IPS-11a (cell line): ENCODE data around the gene ARL5A.
"Not testable (repeated sequence)": the region's sequence is repeated elsewhere in the genome, so short reads cannot be mapped to it uniquely, and the experiment has no call there.

ENCODE experiments used
- H3K4me3 ChIP-seq: one replicate; pipeline ENCODE4 v1.5.1; 2013; ENCODE audit warnings: low read depth, low read length, control low read depth

Gene ARL5A, protein sequence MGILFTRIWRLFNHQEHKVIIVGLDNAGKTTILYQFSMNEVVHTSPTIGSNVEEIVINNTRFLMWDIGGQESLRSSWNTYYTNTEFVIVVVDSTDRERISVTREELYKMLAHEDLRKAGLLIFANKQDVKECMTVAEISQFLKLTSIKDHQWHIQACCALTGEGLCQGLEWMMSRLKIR

DNA sequence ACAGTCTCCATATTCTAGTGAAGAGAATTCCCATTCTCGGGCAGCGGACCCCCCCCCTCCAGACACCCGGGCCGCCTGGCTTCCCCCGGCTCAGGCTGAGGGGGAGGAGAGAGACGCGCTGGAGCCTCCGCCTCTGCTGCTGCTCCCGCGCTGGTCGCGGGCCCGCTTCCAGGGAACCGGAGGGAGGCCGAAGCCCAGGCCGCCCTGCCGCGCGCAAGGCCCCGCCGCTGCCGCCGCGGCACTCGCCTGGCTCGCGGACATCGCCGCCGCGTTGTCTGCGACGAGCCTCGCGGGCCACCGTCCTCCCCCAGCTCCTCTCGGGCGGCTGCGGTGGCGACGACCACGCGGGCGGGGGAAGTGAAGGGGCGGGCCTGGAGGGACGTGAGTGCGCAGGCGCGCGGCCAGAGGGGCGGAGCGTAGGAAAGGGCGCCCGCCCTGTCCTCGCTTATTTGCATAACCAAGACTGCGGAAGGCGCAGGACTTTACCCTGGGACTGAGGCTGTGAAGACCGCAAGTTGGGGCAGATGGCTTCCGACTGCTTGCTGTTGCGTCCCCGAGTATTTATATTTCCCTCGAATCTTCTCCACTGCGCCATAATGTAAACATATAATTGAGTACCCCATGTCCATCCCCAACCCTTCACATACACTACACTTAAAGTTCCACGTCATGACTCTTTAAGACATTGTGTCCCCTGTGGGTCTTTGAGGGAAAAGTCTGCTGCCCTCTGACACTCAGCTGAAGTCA, at the start of gene ARL5A:
TSS of gene ARL5A (minus strand) at position 279 of the 747 bp plus-strand sequence. CDS start at position 34, 245 bp downstream.
- H3K4me3 ChIP-seq, result peak within 1 kb of the TSS; percentile 67

DNA sequence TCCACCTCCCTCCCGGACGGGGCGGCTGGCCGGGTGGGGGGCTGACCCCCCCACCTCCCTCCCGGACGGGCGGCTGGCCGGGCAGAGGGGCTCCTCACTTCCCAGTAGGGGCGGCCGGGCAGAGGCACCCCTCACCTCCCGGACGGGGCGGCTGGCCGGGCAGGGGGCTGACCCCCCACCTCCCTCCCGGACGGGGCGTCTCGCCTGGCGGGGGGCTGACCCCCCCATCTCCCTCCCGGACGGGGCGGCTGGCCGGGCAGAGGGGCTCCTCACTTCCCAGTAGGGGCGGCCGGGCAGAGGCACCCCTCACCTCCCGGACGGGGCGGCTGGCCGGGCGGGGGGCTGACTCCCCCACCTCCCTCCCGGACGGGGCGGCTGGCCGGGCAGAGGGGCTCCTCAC, 47.4 kb upstream of the ARL5A start:
- H3K4me3 ChIP-seq, result not testable (repeated sequence)

DNA sequence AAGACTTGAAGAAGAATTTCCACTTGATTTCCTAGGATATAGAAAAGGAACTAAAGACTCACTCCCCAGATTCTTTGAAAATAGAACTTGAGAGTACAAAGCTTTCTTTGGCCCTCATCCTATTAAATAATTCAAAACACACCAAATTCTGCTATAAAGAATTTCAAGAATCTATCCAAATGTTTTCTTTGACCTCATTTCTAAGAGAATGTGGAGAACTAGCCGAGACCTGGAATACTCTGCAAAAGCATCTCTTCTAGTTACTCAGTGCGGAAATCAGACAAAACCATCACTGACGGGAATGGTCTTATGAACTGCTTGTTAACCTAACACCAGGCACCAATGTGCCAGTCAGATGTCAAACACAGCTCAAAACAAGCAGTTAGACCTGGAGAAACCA, 44.2 kb upstream of the ARL5A start:
- H3K4me3 ChIP-seq, result no peak overlapping the region

DNA sequence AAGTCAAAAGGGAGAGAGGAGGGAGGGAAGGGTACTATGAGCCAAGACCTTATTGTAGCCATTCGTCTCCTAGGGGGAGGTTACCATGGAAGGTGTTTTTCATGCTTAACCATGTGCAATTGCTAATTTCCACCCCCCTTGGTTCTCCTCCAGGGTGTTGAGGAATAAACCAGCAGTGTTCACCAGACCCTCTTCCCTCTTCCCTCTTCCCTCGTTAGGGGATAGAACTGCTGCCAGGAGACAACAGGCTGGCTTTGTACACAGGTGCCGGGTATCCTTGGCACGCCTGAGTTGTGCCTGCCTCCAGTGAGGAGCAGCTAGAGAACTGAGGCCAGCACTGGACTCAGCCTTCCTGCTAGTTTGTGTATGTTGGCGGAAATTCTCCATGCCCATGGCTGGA, 41.1 kb upstream of the ARL5A start:
- no peak overlapping the region for H3K4me3 ChIP-seq

DNA sequence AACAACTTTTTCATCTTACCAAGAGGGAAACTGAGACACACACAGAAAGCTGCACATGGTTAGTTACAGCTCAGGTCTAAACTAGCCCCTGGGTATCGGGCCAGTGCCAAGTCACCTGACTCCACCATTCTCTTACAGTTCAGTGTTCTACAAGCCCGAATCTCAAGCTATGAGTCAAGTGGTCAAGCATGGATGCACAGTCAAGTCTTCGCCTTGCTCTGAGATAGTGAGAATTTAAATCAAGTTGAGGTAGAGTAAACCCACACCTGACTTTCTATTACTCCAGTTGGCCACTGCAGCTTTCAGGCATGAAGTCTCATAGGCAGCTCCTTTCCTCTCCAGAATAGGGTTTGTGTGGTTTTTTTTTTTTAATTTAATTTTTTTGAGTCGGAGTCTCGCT, 34.5 kb upstream of the ARL5A start:
- no peak overlapping the region for H3K4me3 ChIP-seq

DNA sequence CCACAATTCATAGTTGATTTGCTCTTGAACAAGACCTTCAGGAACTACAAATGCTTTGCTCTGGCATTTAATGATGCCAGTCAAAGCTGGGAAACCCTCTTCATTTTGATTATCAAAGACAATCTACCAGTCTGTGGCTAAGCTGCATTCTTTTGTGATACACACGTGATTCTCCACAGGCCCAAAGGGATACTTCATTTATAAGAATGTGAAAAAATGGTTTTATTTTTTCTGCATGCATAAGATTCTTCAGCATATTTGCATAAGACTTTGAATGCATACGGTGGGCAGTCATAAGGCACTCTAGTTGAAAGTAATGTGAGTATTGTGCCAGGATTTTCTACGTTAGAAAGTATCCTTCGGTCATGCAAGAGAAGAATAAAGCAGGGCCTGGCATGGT, 33.0 kb upstream of the ARL5A start:
- H3K4me3 ChIP-seq, result no peak overlapping the region

DNA sequence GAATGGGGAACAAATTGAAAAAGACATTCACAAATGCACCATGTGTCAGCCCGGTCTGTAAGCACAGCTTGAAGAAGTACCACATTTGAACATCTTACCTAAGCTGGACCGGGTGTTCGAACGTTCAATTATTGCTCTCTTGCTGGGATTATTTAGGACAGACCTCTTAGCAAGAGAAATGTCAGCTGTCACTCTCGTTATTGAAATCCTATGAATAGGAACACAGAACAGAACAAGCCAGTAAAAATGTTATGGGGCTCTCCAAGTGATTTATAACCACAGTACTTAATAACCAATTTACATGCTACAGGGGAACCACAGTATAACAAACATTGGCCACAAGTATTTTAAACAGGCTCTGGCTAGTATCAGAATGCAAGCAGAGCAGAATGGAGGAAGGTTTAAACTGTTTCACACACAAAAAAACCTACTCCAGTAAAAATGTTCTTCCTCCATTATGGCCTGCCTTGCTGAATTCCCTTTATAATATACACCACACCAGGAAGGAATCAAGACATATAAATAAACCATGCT, 32.5 kb upstream of the ARL5A start:
- H3K4me3 ChIP-seq, result no peak overlapping the region

DNA sequence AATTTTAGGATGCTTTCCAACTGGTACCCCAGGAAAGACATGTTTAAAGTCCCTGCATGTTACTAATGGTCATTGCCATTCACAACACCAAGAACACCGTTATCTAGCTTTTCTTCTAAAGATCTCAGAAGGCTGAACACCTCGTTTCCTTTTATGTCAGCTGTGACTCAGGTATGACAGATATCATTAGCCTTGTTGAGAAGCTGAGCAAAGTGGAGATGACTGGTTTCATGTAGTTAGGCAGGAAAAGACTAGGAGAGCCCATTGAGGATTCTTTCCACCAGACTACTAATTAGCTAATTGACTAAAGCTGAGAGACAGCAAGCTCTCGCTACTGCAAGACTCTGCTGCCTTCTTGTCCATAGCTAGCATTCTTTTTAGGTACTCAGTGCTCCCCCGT, 32.0 kb upstream of the ARL5A start:
- H3K4me3 ChIP-seq, result no peak overlapping the region

DNA sequence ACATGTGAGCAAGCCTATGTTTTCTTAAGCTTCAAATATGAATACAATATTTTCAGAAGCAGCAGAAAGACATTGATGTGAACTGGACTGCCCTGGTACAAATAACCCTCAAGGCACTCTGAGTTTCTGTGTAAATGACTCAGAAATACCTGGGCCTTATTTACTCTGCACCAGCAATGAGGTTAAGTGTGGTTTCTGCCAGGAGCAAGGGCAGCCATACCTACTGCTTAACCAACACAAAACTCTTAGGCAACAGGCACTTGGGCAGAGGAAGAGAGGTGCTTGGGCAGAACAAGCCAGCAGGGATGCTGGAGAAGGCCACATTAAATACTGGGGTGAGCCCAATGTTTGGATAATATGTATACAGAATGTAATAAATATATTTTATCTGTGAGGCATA, 29.4 kb upstream of the ARL5A start:
- H3K4me3 ChIP-seq, result no peak overlapping the region

DNA sequence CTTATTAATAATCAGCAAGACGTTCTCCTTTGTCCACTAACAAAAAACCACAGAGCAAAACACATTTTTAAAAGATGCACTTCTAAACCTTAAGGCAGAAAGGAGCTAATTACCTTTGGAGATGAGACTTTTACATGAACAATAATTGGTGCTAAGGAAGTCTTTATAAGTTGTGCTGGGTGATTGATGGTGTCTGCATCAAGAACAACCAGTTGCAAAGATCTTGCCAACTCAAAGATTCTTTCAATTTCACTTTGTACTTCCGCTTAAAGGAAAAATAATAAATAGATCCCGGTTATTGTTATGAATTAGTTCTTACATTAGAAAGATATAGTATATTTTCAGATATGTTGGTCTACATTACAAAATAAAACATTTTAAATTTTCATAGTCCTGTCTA, 26.9 kb upstream of the ARL5A start:
- no peak overlapping the region for H3K4me3 ChIP-seq

DNA sequence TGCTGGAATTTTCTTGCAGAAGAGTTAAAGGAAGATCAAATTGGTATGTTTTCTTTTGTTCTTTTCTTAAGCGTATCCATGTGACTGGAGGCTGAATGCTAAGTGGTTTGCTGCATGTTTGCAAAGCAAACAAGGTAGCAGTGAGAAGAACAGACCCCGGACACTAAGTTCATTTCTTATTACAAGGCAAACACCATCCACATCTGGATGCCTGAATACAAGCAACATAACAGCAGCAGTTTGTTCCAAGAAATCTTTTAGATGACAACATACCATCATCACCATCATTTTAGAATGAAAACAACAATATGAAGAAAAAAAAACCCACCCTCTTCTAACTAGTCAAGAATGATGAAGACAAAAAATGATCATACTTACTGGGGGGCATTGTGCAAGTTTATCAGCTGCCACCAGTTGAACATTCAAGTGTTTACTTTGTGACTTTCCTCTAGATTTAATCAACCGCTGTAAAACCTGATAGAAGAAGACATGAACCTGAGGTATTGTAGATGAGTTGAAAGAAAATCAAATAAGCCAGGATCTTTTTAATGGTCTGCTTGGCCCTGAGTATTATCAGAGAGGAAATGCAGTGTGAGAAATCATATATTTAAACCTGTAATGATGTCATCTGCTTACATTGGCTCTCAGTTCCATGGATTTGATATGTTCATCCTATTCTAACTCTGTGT, 25.0 kb upstream of the ARL5A start:
- H3K4me3 ChIP-seq, result no peak overlapping the region

DNA sequence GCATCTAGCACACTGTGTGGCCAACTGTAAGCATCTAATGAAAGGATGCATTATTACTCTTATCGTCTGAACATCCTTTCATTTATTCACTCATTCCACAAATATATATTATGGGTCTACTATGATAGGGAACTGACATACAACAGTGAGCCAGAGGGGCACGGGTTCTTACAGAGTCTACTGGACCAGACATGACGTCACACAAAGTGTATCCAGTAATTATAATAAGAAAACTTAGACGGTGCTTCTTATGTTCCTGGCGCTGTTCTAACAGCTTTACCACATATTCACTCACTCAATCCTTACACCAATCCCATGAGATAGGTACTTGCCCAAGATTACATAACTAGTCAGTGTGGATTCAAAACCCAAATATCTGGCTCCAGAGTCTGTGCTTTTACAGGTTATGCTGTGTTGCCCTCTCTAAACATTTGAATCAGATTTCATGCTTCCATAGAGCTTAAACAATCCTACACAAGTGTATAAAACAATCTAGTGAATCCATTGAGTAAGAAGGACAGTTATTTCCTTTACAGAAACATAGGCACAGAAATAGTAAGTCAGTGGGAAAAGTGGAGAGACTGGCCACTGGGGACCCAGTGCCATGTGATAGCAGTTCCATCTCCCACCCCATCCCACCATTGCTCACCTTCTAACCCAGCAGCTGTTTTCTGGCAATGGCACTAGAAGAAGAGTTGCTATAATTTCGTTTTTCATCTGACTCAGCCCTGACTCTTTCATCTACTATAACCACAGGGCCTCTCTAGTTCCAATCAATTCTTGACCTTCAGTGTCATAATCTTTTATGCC, 24.2 kb upstream of the ARL5A start:
- no peak overlapping the region for H3K4me3 ChIP-seq

DNA sequence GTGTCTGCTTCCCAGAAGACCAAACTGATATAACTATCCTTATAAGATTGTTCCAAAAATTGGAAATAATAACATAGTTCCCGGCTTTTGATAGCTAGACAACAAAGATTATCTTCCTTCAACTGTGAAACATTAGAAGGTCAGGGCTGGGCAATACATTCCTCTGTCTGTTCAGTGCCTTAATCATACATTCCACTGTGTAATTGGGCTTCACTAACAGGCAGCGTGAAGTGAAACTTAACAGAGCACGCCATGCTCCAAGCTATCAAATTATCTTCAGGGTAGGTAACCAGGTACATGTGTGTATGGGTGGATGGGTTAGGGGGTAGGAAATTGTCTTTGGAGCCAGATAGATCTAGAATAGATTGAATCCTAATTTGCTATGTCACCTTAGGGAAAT, 23.5 kb upstream of the ARL5A start:
- no peak overlapping the region for H3K4me3 ChIP-seq

DNA sequence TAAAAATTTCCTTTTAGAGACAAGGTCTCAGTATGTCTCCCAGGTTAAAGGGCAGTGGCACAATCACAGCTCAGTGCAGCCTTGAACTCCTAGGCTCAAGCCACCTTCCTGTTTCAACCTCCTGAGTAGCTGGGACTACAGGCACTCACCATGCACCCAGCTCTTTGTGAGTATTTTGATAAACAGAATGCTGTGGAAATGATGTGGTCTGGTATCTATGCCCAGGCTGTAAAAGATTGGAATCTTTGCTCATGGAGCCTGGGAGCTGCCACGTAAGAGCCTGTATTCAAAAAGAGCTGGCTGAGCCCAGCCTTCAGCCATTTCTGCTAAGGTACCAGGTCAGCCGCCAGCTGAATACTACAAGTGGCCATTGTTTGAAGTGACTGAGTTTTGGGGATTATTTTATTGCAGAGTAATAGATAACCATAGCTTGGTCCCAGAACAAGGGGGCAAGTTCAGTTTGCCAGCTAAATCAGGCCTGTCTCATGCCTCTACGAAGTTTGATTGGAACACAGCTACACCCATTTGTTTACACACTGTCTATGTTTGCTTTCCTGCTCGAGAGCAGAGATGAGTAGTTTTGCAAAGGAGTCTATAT, 21.3 kb upstream of the ARL5A start:
- H3K4me3 ChIP-seq, result no peak overlapping the region

DNA sequence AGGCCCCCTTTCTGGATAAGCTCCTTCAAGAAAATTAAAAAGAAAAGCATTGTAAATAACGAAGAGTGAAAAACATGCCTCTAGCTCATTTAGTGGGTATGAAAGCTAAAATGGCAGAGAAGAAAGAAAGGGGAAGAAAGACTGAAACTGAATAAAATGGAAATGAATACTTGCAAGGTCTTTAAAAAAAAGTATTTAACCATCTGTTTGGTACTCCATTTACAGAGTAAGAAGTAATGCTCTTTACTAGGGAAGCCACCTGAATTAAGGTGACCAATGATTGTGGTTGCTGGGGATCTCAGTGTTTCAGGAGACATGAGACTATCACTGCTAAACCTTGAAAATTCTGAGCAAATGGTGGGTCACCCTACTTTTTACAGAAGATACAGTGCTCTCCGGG, 17.7 kb upstream of the ARL5A start:
- H3K4me3 ChIP-seq, result no peak overlapping the region

DNA sequence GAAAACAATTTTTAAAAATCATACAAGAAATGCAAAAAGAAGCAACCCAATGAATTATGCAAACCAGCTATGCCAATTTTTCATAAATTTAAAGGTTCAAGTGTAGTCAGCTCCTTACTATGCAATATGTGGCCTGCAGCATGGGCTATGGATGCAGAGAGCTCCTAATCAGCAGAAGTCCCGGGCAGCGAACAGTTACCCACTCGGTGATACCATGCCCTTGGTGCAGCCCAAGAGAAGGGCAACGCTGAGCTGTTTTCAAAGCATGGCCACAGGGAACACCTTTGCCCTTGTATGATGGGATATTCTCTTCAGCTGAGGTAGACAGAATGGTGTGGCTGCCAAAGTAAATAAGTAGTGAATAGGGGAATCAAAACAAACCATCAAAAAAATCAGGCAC, 17.3 kb upstream of the ARL5A start:
- no peak overlapping the region for H3K4me3 ChIP-seq

DNA sequence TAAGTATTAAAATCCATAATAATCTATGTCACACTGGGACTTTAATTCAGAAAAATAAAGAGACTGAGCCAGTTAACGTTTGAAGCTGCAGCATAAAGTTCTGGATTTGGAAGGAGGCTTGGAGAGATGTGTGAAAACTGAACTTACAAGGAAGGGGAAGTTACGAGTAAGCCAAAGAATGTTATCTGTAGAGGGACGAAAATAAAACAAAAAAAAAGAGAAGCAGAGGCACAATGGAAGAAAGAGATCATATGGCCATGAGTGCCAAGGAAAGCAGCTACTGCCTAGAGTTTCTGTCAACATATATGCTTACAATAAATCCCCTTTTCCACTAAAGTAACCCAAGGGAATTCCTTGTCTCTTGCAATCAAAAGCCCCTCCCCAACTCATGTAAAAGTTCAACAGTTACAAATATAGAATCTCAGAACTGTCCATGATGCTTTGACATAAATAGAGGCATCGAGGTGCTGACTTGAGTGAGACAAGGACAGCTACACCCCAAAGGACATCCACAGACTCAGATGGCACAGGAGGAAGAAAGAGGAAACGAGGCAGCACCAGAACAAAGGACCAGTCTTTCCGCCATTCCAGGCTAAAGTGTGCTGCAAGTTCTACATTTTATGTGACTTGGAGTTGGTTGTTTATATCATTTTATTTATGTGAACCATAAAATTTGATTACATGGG, 16.1 kb upstream of the ARL5A start:
- H3K4me3 ChIP-seq, result no peak overlapping the region

DNA sequence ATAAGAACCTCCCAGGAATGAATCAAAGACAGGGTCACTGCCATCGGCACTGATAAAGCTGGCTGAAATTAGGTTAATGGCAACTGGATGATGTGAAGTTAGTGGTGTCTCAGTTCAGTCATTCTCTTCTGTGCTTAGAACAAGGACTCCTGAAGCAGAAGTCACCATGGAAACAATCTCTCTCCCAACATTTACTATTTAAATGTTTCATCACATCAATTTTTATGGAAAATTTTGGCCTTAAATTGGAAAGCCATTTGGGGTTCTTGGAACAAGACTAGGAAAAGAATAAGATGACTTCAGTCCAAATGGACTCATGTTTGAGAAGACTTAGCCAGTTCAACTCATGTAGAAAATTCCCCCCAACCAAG, 15.5 kb upstream of the ARL5A start:
- H3K4me3 ChIP-seq, result no peak overlapping the region

DNA sequence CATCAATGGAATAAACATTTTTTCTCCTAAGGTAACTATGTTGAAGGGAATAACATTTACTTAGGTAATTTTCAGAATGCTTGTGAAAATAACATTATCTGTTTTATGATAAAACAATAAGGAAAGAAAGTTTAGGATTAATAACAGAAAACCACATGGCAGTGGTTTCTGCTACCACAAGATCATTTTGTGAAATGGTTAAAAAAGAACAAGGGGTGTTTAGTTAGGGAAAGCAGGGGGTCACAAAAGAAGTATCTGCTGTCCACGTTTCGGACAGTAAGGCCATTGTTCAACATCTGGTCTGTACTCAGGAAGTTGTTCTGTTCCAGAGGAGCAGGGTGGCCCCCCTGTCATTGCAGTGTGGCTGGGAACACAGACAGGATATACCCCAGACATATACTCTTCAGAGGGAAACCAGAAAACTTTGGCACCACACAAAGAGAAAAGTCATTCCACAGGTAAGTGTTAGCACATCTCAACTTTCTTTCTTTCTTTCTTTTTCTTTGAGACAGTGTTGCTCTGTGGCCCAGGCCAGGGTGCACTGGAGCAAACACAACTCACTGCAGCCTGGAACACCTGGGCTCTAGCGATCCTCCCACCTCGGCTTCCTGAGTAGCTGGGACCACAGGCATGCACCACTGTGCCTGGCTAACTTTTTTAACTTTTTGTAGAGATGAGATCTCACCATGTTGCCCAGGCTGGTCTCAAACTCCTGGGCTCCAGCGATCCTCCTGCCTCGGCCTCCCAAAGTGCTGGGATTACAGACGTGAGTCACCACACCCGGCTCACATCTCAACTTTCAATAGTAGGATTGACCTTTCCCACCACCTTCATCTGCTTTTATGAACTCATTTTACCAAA, 14.8 kb upstream of the ARL5A start:
- H3K4me3 ChIP-seq, result no peak overlapping the region
